SH-SY5Y (cell line): ENCODE measurements around the gene RAB39A.

Source experiments
- GATA2 ChIP-seq: IDR thresholded peaks from 2 replicates; pipeline ENCODE4 v1.6.1; 2011; ENCODE audit warnings: mild to moderate bottlenecking, low read depth, low read length
- GATA3 ChIP-seq: IDR thresholded peaks from 2 replicates; pipeline ENCODE4 v1.6.1; 2011; ENCODE audit warnings: low read depth, mild to moderate bottlenecking, low read length, moderate library complexity

DNA sequence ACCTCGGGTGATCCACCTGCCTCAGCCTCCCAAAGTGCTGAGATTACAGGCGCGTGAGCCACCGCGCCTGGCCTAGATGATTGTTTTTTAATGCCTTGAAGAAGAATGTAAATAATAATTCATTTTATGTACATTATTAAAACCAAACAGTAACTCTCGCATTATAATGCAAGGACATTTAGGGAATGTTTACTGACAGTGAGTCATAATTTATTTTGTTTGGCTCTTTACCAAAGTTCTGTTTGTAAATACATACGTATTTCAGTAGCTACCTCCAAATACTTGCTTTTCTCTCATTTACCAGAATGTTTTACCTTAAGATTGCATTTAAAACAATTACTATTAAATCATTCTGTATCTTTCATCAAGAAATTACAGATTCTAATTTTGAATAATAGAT lies 3.0 kb downstream of the RAB39A start:
- TF ChIP-seq GATA3 (no peak), GATA2 (no peak)
